HG02759 (cell line): Measurements from ENCODE around the gene NR5A2.

Experiments
- ATAC-seq: cut with Tn5 transposase; IDR thresholded peaks from one replicate; pipeline ENCODE4 v1.9.1; 2021; ENCODE audit warnings: mild to moderate bottlenecking, moderate library complexity; ENCODE audit not compliant: unreplicated experiment

NR5A2 gene

DNA sequence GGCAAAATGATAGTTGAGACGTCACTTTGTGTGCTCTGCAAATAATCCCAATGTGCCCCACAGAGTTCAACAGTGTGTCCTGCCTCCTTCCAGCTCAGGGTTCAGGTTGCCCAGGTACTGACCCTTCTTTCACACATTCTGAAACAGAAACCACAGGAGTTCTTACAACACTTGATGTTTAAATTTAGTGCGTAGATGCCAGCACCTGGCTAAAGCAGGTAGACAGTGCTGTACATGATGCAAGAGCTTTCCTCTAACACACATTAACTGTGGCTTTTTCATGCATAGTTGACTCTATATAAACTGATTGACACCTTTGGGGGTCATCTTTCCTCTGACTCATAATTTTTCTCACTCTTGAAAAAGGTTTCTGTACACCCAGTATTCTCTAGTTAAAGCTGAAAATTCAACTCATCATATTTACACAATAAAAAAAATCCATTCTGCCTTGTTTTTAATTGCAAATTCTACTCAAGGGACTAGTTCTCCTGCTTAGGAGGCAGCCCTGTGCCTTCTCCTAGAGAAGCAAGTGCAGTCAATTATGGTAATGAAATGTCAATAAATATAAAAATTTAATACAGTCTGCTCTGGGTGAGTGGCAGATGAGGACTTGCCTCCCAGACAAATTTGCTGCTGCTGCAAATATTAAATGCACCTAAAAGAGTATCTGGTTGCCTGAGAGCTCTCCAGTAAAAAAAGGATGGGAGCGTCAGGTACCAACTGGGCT, 91.4 kb downstream of the NR5A2 start:
- ATAC-seq: no peak

- no peak for ATAC-seq
Measured at GRCh38 chr1:200121421-200121820, 93.9 kb downstream of the NR5A2 start.

GRCh38 chr1:200124309-200124708, 96.8 kb downstream of the NR5A2 start:
- no peak for ATAC-seq

DNA sequence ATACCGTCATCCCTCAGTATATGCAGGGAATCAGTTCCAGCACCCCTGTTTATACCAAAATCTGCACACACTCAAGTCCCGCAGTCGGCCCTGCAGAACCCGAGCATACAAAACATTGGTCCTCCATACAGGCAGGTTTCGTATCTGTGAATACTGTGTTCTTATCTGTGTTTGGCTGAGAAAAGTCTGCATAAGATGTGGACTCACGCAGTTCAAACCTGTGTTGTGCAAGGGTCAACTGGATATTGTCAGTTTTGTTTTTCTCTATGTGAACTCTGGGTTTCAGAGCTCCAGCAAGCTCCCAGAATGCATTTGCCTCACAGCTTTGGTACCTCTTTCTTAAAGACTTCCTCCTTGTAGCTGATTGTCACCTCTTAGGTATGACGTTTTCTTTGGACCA, 100.6 kb downstream of the NR5A2 start:
- ATAC-seq: no peak

DNA sequence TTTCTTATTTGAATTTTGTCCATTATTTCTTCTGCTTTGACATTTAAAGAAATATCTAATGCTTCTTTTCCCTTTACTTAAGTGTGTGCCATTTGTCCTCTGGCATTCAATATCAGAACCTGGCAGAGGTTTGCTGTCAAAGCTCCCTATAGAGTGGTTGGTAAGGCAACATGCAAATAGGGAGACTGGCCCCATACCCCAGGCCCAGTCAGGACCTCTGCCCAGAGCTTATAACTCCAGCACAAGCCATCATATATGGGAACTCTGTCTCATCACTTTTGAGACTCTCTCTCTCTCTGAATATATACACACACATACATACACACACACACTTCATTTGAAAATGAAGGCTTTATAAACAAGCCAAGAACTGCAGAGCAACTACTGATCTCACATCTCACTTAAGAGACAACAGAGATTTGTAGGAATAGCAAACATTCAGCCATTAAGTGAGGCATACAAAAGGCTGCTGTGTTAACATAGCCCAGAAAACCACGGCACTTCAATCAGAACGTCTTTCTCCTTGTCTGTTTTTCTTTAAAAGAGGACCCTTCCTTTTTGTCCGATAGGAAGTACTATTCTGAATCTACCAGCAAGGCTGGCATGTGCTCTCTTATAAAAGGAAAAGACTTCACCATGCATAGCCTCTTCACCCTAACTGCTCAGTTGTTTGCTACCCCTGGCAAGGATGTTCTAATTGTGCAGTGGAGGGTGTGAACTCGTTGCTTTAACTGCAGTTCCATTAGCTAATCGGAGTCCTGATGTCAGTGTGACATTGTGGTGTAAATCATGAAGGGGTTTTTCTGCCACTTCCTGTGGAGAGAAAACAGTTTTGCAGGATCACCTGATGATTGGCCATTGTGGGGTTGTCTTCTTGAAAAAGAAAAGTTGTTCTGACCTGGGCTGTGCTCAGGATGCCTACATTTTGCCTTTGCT, 101.7 kb downstream of the NR5A2 start:
- ATAC-seq: no peak

- ATAC-seq: no peak
Measured at GRCh38 chr1:200130552-200130951, 103.0 kb downstream of the NR5A2 start.

GRCh38 chr1:200131551-200132125, 104.1 kb downstream of the NR5A2 start:
- no peak for ATAC-seq

DNA sequence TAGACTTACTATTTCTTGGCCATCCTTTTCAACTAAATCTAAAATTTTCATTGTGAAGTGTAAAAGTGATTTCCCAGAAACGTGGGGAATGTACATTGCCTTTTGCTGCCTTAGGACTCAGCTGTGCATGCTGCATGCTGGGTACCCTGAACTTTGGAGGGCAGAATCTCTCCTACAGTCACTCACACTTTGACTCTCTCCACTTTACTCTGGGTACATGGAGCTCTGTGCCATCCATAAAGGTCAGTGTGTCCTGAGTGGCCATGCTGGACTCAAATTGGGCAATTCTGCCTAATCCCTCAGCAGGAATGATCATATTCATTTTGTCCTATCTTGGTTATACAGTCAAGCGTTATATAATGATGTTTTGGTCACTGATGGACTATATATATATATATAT, 105.6 kb downstream of the NR5A2 start:
- no peak for ATAC-seq

GRCh38 chr1:200134116-200134515, 106.6 kb downstream of the NR5A2 start:
- no peak for ATAC-seq

GRCh38 chr1:200136384-200136783, 108.9 kb downstream of the NR5A2 start:
- ATAC-seq: no peak

DNA sequence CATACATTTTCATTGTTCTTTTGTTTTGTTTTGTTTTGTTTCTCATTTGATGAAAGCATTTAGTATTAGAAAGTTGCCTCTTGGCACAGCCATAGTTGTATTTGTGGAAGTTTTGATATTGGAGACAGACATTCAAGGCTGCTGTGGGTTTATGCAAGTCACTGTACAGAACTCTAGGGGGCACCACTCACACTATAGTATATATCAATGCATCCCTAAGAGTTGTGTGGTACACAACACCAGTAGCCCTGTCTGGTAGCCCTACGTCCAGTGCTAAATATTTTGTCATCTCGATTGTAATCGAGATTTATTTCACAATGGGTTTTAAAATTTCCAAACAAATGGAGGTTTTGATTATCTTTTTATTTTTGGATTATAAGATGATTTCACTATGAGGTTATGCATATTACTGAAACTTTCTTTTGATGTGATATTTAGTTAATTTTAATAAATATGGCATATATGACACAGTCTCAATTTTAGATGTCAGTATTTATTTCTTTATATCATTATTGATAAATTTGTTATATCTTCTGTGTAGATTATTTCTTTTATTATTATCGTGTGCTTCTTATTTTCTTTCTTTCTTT, 112.2 kb downstream of the NR5A2 start:
- ATAC-seq: peak; percentile 85

GRCh38 chr1:200143347-200143746, 115.8 kb downstream of the NR5A2 start:
- ATAC-seq: no peak

DNA sequence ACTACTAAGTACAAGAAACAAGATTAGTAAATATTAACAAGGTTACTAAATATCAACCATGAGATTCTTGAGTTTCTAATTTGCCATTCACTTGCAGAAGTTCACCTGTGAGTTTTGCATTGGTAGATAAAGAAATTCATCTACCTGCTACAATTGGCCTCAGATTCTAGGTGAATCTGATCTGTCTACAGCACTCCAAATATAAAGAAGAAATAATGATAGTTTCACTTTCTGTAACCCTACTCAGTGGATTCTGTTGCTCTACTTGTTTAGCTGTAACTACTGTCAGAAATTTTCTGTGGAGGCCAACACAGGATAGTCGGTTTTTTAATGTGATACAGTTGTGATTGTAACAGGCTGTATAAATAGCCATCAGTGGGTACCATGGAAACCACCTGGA, 118.6 kb downstream of the NR5A2 start:
- no peak for ATAC-seq

GRCh38 chr1:200147094-200147493, 119.6 kb downstream of the NR5A2 start:
- no peak for ATAC-seq

DNA sequence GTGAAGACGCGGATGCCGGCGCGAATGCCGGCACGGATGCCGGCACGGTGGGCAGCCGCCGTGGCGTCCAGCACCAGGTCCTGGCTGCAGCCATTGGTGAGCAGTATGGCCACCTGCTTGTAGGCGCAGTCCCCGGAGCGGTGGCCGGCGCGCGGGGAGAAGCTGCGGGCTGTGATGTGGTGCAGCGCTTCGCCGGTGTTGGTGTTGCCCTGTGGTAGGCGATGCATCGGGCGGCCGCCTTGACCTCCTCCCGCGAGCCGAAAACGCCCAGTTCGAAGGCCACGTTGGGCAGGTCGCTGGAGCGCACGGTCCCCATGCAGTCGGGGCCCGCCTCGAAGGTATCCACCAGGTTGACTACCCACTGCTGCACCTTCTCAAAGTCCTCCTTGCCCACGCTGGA, 120.2 kb downstream of the NR5A2 start:
- ATAC-seq: no peak

- no peak for ATAC-seq
Measured at GRCh38 chr1:200150006-200150405, 122.5 kb downstream of the NR5A2 start.

GRCh38 chr1:200150721-200151120, 123.2 kb downstream of the NR5A2 start:
- peak; percentile 54 for ATAC-seq

DNA sequence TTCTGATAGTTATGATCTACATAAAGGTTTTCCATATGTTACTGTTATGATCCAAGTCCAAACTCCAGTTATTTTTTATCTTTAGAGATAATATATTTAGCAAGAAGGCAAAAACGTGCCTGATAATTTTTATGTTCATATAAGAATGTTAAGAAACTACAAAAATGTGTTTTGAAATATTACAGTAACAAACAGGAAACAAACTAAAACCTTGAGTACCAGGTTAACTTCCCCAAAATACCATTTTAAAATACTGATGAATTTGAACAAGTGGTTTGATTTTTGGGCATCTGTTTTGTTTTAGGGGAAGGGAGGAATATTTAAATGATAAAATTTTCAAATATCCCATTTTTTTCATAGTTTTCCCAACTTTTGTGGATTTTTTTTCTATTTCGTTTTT, 124.8 kb downstream of the NR5A2 start:
- ATAC-seq: no peak

GRCh38 chr1:200153277-200154055, 126.0 kb downstream of the NR5A2 start:
- ATAC-seq: peak; percentile 71

- ATAC-seq: peak; percentile 83
Measured at GRCh38 chr1:200154069-200154767, 126.7 kb downstream of the NR5A2 start.
